Measurements from ENCODE around the gene OVOL3. TPM values are rescaled to one million over a fixed set of nuclear protein-coding genes. Genes with fewer than 3 reads are reported as not detected.

Gene OVOL3
- not detected in 2 replicates for total RNA-seq

DNA sequence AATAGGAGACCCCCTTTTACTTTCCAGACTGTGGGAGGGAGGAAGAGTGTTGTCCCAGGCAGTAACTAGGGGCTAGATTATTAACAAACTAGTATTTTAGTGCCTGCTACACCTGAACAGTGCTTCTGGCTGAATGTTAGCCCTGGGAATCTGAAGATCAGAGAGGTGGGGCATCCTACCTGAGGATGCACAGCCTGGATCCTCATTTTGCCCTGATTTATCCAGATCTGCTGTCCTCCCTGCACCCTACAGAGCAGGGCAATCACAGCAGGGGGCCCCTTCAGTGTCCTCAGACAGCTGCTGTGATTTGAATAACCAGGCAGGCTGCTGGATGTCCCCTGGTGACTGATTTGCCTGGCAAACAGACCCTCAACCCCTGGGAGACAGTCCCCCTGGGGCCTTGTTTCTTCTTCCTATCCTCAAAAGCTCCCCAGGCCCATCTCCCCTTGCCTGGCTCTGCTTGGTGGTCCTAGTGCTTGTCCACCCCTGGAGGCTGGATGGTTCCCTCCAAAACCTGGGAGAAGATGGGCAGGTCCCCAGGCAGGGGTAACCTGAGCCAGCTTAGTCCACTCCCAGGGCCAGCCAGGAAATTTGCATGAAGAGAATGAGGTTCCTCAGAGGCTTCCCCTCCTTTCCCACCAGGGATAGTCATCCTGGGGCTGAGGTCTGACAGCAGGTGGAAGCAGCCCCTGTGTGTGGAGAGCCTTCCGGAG, at the start of gene OVOL3:
OVOL3 (plus strand) TSS at position 657 of the 713 bp plus-strand sequence. CDS start 60 bp downstream, outside the sequence.

GRCh38 chr19:36114721-36115452, 3.9 kb downstream of the OVOL3 start, which contains the start of gene POLR2I:
TSS of gene POLR2I (minus strand) at chr19:36114875. CDS start at chr19:36114856, 19 bp downstream.

GRCh38 chr19:36115453-36116343, 4.8 kb downstream of the OVOL3 start, which contains the start of gene TBCB:
TSS of gene TBCB (plus strand) at chr19:36115468. CDS start at chr19:36115561, 93 bp downstream.

DNA sequence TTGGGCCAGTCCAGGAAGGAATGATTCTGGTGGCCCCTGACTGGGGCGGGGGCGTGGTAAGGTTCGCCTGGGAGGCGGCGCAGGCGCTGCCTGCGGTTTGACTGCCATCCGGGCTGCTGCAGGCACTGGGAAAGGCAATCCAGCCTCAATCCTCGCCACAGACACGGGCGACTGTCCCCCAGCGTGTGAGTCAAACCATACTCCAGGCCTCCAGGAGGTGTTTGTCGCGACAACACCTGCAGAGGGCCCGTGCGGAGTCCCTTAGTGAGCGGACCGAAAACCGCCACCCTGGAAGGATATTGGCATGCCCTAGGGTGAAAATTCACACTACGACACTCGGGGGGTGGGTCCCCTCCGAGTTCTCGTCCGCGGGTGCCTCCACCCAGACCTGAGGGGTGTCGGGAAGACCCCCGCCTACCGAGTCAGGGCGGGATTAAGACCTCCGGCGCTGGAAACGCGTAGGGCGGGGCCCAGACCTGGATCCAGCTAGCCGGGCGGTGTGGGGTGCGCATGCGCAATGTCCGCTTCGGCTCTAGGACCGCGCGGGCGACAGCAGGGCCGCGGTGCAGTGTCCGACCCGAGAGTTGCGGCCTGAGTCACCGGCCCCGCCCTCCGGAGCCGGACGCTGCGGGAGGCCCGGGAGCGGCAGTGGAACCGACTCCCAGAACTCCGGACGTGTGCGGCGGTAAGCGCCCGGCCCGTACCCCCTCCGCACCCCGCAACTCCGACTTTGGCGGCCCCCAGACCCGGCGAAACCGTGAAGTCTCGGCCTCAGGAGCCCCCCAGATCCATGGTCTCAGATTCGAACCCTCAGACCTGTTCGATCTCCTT, 28.7 kb downstream of the OVOL3 start, which contains the start of gene CAPNS1:
CAPNS1 (plus strand) TSS at position 594 of the 831 bp plus-strand sequence. CDS start 946 bp downstream, outside the sequence.

DNA sequence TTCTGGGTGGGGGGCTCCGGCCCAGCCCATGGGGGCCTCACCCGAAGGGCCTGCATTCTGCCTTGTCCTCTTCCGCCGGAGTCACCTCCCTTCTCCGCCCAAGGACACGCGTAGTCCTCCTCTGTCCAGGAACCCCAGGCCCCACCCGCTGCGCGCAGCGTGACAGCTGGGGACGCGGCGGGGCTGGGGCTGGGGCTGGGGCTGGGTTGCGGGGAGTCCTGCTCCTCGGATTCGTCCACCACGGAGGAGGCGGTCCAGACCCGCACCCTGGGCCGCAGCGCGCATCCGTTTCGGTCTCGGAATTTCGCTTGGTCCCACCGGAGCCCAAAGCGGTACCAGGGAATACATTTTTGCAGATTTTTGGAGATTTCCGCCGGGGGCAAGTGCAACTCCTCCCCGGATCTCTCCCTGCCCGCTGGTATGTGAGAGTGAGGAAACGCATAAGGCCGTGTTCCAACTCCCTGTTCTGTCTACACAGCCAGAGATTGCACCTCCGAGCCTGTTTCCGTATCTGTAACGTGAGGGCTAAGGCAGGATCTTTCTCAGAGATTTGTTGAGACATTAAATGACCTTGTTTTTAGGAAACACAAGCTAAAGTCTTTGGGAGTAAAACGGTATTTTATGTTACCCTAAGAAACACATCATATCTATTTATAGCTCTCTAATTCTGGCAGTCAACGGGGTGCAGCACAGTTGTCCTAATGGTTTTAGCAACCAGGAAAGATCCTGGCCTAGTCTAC, 41.6 kb downstream of the OVOL3 start, which contains the start of gene COX7A1:
COX7A1 (minus strand) TSS at position 96 of the 740 bp plus-strand sequence; CDS start at position 56, 40 bp downstream.

Other genes starting within 250 kb of the OVOL3 start
- 13.8 and 16.4 TPM in 2 replicates for gene APLP1, start 242.6 kb upstream of the OVOL3 start, total RNA-seq
- 4.1 and 14.8 TPM in 2 replicates for gene NFKBID, start 210.6 kb upstream of the OVOL3 start, total RNA-seq
- gene HCST, start 208.6 kb upstream of the OVOL3 start, total RNA-seq: 0.81 TPM in 1 of 2 replicates, not detected in the other
- 0.73 TPM in 1 of 2 replicates, not detected in the other for gene TYROBP, start 202.8 kb upstream of the OVOL3 start, total RNA-seq
- 5.8 and 6.0 TPM in 2 replicates for gene LRFN3, start 174.8 kb upstream of the OVOL3 start, total RNA-seq
- gene SDHAF1, start 116.0 kb upstream of the OVOL3 start, total RNA-seq: 9.9 and 22.1 TPM in 2 replicates
- not detected in 2 replicates for gene SYNE4, start 102.3 kb upstream of the OVOL3 start, total RNA-seq
- gene ALKBH6, start 96.9 kb upstream of the OVOL3 start, total RNA-seq: 10.9 and 16.6 TPM in 2 replicates
- gene CLIP3, start 78.3 kb upstream of the OVOL3 start, total RNA-seq: 20.4 and 22.8 TPM in 2 replicates
- gene THAP8, start 56.9 kb upstream of the OVOL3 start, total RNA-seq: 8.0 and 8.9 TPM in 2 replicates
- gene WDR62, start 56.2 kb upstream of the OVOL3 start, total RNA-seq: 1.5 and 2.2 TPM in 2 replicates
- 17.2 and 19.8 TPM in 2 replicates for gene POLR2I, start 3.7 kb downstream of the OVOL3 start, total RNA-seq
- gene TBCB, start 4.3 kb downstream of the OVOL3 start, total RNA-seq: 131 and 159 TPM in 2 replicates
- 476 and 492 TPM in 2 replicates for gene CAPNS1, start 28.9 kb downstream of the OVOL3 start, total RNA-seq
- gene COX7A1, start 41.3 kb downstream of the OVOL3 start, total RNA-seq: 13.3 and 14.1 TPM in 2 replicates
- 6.8 and 8.6 TPM in 2 replicates for gene ZNF565, start 103.5 kb downstream of the OVOL3 start, total RNA-seq
- gene ZNF146, start 104.0 kb downstream of the OVOL3 start, total RNA-seq: 71.5 and 83.9 TPM in 2 replicates